GM23338 (cell line): Measurements from ENCODE around the gene MROH7. TPM values are rescaled to one million over a fixed set of nuclear protein-coding genes. Genes with fewer than 3 reads are reported as not detected.

Source experiments
- ATAC-seq: fragments of 200-7000 bp; cut with Tn5 transposase; 3 replicates; pipeline ENCODE4 v1.9.1; 2020
- DNase-seq: peaks from one replicate; pipeline ENCODE4 v3.0.0-alpha.2; 2015; ENCODE audit warnings: low spot score
- H2AFZ ChIP-seq: fragments of 200-600 bp; sonication (generic); 2 replicates; pipeline ENCODE4 v1.8.0; 2016; ENCODE audit warnings: antibody characterized with exemption, mild to moderate bottlenecking, moderate library complexity
- H3F3A ChIP-seq: fragments of 200-600 bp; sonication (generic); replicated peaks from 2 replicates; pipeline ENCODE4 v1.8.0; 2017; ENCODE audit warnings: antibody characterized with exemption, mixed run types, low read depth
- H3K27ac ChIP-seq: fragments of 200-600 bp; sonication (generic); 2 replicates; pipeline ENCODE4 v1.6.1; 2016; ENCODE audit warnings: low read depth
- H3K27me3 ChIP-seq: fragments of 200-600 bp; sonication (generic); 2 replicates; pipeline ENCODE4 v1.8.0; 2016; ENCODE audit warnings: mild to moderate bottlenecking, mixed run types, moderate library complexity; ENCODE audit not compliant: insufficient read depth
- H3K36me3 ChIP-seq: fragments of 200-600 bp; sonication (generic); 2 replicates; pipeline ENCODE4 v1.8.0; 2016; ENCODE audit warnings: mild to moderate bottlenecking; ENCODE audit not compliant: insufficient read depth
- H3K4me1 ChIP-seq: fragments of 200-600 bp; sonication (generic); 2 replicates; pipeline ENCODE4 v1.8.0; 2016; ENCODE audit warnings: mild to moderate bottlenecking, moderate library complexity; ENCODE audit not compliant: insufficient read depth
- H3K4me2 ChIP-seq: fragments of 200-600 bp; sonication (generic); 2 replicates; pipeline ENCODE4 v1.7.1; 2017; ENCODE audit warnings: mixed run types
- H3K4me3 ChIP-seq: fragments of 200-600 bp; sonication (generic); 2 replicates; pipeline ENCODE4 v1.6.1; 2016; ENCODE audit warnings: mixed run types
- H3K79me2 ChIP-seq: fragments of 200-600 bp; sonication (generic); replicated peaks from 2 replicates; pipeline ENCODE4 v1.8.0; 2017; ENCODE audit warnings: mild to moderate bottlenecking; ENCODE audit not compliant: insufficient read depth
- H3K9me2 ChIP-seq: fragments of 200-600 bp; sonication (generic); 2 replicates; pipeline ENCODE4 v1.8.0; 2017; ENCODE audit not compliant: insufficient read depth
- H4K20me1 ChIP-seq: fragments of 200-600 bp; sonication (generic); replicated peaks from 2 replicates; pipeline ENCODE4 v1.8.0; 2017; ENCODE audit warnings: mild to moderate bottlenecking; ENCODE audit not compliant: insufficient read depth
- H3K27ac Mint-ChIP-seq: 2 replicates; pipeline ENCODE4 v1.8.0; 2020; ENCODE audit warnings: inconsistent platforms, mild to moderate bottlenecking, moderate library complexity, mixed read lengths
- H3K27me3 Mint-ChIP-seq: 3 replicates; pipeline ENCODE4 v1.8.0; 2022; ENCODE audit warnings: low read depth, mild to moderate bottlenecking, moderate library complexity, mixed read lengths, inconsistent platforms; ENCODE audit not compliant: insufficient read depth, poor library complexity
- H3K36me3 Mint-ChIP-seq: 3 replicates; pipeline ENCODE4 v1.8.0; 2021; ENCODE audit warnings: low read depth, mild to moderate bottlenecking, inconsistent platforms, moderate library complexity, mixed read lengths
- H3K4me1 Mint-ChIP-seq: 3 replicates; pipeline ENCODE4 v1.8.0; 2020; ENCODE audit warnings: mild to moderate bottlenecking, inconsistent platforms, mixed read lengths
- H3K4me3 Mint-ChIP-seq: 3 replicates; pipeline ENCODE4 v1.8.0; 2021; ENCODE audit warnings: moderate library complexity, mild to moderate bottlenecking, inconsistent platforms, mixed read lengths
- H3K9me3 Mint-ChIP-seq: 3 replicates; pipeline ENCODE4 v1.8.0; 2020; ENCODE audit warnings: moderate library complexity, mild to moderate bottlenecking, inconsistent platforms, mixed read lengths
- CREB1 ChIP-seq: fragments of 250-450 bp; sonication (Bioruptor Pico); IDR thresholded peaks from 2 replicates; pipeline ENCODE4 v1.5.0; 2020; ENCODE audit warnings: low read depth, mild to moderate bottlenecking, moderate library complexity
- EZH2 ChIP-seq: fragments of 200-600 bp; sonication (generic); IDR thresholded peaks from one replicate; pipeline ENCODE4 v1.8.0; 2017; ENCODE audit warnings: antibody characterized with exemption, mild to moderate bottlenecking, low read depth; ENCODE audit not compliant: unreplicated experiment
- JUNB ChIP-seq: IDR thresholded peaks from one replicate; pipeline ENCODE4 v1.6.1; 2016; ENCODE audit warnings: antibody characterized with exemption; ENCODE audit not compliant: unreplicated experiment
- NANOG ChIP-seq: IDR thresholded peaks from 2 replicates; pipeline ENCODE4 v1.6.1; 2016; ENCODE audit warnings: antibody characterized with exemption, borderline replicate concordance
- POLR2AphosphoS5 ChIP-seq: IDR thresholded peaks from 2 replicates; pipeline ENCODE4 v1.6.1; 2016; ENCODE audit warnings: antibody characterized with exemption, low read depth
- STAT1 ChIP-seq: IDR thresholded peaks from one replicate; pipeline ENCODE4 v1.6.1; 2016; ENCODE audit warnings: antibody characterized with exemption; ENCODE audit not compliant: unreplicated experiment
- ZNF114 ChIP-seq: fragments of 250-450 bp; sonication (Bioruptor Pico); IDR thresholded peaks from 2 replicates; pipeline ENCODE4 v1.5.0; 2020; ENCODE audit warnings: mild to moderate bottlenecking, moderate library complexity
- ZNF331 ChIP-seq: fragments of 250-450 bp; sonication (Bioruptor Pico); IDR thresholded peaks from 2 replicates; pipeline ENCODE4 v1.5.0; 2020; ENCODE audit warnings: low read depth, mild to moderate bottlenecking, moderate library complexity
- polyA plus RNA-seq: library from polyadenylated mRNA; unstranded; fragments of >200 nt; fragmentation: Nextera tagmentation; extraction: Ambion mirVana; gene quantifications from 2 replicates; pipeline ENCODE4 v1.2.1, GENCODE V29; 2016
- total RNA-seq: library from RNA; depleted of rRNA; stranded (reverse); fragments of >200 nt; shearing (Covaris generic); gene quantifications from 2 replicates; pipeline ENCODE4 v1.2.3, GENCODE V29; 2014
- TF ChIP-seq, protein P1 (sequence below): fragments of 250-450 bp; sonication (Bioruptor Pico); IDR thresholded peaks from 2 replicates; pipeline ENCODE4 v1.5.0; 2020; ENCODE audit warnings: mild to moderate bottlenecking, moderate library complexity

The MROH7 gene
- total and polyA plus RNA-seq, 2 experiments from 2014 or later, result 0.17 TPM; not detected in 1

DNA sequence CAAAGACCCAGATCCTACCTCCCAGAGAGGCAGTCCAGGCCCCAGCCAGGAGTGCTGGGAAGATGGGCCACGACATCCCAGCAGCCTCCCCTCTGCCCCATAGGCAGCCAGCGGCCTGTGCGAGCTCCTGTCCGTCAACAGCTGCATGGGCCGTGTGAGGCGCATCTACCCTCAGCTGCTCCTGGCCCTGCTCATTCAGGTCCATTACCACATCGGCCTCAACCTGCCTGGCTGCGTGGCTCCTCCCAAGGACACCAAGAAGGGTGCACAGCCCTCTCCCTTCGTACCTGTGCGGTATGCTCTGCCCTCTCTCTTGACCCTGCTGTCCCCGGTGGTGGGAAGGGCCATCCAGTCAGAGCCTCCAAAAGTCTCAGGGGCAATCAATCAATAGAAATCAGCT is 44.6 kb downstream of the MROH7 start (continued):
- TF ChIP-seq, protein P1, sequence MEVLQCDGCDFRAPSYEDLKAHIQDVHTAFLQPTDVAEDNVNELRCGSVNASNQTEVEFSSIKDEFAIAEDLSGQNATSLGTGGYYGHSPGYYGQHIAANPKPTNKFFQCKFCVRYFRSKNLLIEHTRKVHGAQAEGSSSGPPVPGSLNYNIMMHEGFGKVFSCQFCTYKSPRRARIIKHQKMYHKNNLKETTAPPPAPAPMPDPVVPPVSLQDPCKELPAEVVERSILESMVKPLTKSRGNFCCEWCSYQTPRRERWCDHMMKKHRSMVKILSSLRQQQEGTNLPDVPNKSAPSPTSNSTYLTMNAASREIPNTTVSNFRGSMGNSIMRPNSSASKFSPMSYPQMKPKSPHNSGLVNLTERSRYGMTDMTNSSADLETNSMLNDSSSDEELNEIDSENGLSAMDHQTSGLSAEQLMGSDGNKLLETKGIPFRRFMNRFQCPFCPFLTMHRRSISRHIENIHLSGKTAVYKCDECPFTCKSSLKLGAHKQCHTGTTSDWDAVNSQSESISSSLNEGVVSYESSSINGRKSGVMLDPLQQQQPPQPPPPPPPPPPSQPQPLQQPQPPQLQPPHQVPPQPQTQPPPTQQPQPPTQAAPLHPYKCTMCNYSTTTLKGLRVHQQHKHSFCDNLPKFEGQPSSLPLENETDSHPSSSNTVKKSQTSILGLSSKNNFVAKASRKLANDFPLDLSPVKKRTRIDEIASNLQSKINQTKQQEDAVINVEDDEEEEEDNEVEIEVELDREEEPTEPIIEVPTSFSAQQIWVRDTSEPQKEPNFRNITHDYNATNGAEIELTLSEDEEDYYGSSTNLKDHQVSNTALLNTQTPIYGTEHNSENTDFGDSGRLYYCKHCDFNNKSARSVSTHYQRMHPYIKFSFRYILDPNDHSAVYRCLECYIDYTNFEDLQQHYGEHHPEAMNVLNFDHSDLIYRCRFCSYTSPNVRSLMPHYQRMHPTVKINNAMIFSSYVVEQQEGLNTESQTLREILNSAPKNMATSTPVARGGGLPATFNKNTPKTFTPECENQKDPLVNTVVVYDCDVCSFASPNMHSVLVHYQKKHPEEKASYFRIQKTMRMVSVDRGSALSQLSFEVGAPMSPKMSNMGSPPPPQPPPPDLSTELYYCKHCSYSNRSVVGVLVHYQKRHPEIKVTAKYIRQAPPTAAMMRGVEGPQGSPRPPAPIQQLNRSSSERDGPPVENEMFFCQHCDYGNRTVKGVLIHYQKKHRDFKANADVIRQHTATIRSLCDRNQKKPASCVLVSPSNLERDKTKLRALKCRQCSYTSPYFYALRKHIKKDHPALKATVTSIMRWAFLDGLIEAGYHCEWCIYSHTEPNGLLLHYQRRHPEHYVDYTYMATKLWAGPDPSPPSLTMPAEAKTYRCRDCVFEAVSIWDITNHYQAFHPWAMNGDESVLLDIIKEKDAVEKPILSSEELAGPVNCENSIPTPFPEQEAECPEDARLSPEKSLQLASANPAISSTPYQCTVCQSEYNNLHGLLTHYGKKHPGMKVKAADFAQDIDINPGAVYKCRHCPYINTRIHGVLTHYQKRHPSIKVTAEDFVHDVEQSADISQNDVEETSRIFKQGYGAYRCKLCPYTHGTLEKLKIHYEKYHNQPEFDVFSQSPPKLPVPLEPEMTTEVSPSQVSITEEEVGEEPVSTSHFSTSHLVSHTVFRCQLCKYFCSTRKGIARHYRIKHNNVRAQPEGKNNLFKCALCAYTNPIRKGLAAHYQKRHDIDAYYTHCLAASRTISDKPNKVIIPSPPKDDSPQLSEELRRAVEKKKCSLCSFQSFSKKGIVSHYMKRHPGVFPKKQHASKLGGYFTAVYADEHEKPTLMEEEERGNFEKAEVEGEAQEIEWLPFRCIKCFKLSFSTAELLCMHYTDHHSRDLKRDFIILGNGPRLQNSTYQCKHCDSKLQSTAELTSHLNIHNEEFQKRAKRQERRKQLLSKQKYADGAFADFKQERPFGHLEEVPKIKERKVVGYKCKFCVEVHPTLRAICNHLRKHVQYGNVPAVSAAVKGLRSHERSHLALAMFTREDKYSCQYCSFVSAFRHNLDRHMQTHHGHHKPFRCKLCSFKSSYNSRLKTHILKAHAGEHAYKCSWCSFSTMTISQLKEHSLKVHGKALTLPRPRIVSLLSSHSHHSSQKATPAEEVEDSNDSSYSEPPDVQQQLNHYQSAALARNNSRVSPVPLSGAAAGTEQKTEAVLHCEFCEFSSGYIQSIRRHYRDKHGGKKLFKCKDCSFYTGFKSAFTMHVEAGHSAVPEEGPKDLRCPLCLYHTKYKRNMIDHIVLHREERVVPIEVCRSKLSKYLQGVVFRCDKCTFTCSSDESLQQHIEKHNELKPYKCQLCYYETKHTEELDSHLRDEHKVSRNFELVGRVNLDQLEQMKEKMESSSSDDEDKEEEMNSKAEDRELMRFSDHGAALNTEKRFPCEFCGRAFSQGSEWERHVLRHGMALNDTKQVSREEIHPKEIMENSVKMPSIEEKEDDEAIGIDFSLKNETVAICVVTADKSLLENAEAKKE, result no peak
- no peak for TF ChIP-seq CREB1 (CRISPR knock-in tag)
- TF ChIP-seq ZNF114, result no peak
- TF ChIP-seq POLR2AphosphoS5, result no peak
- no peak for TF ChIP-seq STAT1
- TF ChIP-seq JUNB, result no peak

DNA sequence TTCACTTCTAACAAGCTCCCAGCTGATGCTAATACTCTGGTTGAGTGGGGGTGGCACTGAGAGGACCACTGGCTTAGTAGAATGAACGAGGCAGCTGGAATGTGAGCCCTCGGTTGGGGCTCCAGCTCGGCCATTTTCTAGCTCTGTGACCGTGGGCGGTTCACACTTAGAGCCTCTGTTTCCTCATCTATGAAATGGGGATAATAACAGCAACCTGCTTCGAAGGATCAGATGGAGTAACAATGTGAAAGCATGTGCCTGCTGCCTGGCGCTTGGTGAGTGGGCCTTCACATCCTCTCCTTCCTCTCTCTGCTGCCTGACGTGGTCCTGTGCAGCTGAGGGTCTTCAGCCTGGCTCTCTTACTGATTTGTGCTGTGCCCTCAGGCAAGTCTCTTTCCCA is 53.2 kb downstream of the MROH7 start:
- Histone ChIP-seq H3F3A (no peaks in the 10 kb centered on the region), H3K36me3 (no peaks in the 10 kb centered on the region), H2AFZ (no peak overlapping the region), H3K27me3 (no peaks in the 10 kb centered on the region), H3K4me1 (no peaks in the 10 kb centered on the region), H3K79me2 (no peaks in the 10 kb centered on the region), H3K9me2 (no peaks in the 10 kb centered on the region), H4K20me1 (no peaks in the 10 kb centered on the region), H3K27ac (no peak overlapping the region), H3K4me2 (no peak overlapping the region), H3K4me3 (no peak overlapping the region)
- H3K27me3 Mint-ChIP-seq, result peaks cover 6% of the 10 kb centered on the region
- no peaks in the 10 kb centered on the region for H3K4me1 Mint-ChIP-seq
- H3K36me3 Mint-ChIP-seq, result no peaks in the 10 kb centered on the region
- H3K9me3 Mint-ChIP-seq, result no peaks in the 10 kb centered on the region; the same call in 2 of the 3 replicates
- no peak overlapping the region for H3K27ac Mint-ChIP-seq
- ATAC-seq (no peak), DNase-seq (no peak)
- H3K4me3 Mint-ChIP-seq, result no peak overlapping the region
- no peak for TF ChIP-seq ZNF331
- TF ChIP-seq, protein P1, result no peak
- no peak for TF ChIP-seq NANOG
- no peak for TF ChIP-seq CREB1 (CRISPR knock-in tag)
- no peak for TF ChIP-seq EZH2
- TF ChIP-seq ZNF114, result no peak
